ENCODE measurements around the gene UBA52.

DNA sequence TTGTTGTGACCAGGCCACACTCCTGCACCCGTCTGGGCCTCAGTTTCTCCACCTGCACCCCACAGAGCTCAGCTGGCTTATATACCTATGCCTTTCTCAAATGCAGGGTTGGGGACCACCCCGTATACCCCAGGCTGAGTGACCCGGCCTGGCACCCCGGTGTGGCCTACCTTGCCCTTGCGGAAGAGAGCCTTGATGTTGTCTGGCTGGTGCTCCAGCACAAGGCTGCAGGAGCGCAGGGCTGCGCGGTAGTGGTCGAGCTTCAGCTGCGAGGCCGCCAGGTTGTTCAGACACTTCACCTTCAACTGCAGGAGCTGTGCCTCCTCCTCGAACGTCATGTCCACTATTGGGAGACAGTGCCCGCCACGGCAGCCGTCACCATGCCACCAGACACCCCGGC, 34.2 kb upstream of the UBA52 start:
- TF ChIP-seq POLR2AphosphoS5 (IDR thresholded peaks at IDR 0.05; ENCODE audit: low read depth), result no peak
- TF ChIP-seq, protein P1, sequence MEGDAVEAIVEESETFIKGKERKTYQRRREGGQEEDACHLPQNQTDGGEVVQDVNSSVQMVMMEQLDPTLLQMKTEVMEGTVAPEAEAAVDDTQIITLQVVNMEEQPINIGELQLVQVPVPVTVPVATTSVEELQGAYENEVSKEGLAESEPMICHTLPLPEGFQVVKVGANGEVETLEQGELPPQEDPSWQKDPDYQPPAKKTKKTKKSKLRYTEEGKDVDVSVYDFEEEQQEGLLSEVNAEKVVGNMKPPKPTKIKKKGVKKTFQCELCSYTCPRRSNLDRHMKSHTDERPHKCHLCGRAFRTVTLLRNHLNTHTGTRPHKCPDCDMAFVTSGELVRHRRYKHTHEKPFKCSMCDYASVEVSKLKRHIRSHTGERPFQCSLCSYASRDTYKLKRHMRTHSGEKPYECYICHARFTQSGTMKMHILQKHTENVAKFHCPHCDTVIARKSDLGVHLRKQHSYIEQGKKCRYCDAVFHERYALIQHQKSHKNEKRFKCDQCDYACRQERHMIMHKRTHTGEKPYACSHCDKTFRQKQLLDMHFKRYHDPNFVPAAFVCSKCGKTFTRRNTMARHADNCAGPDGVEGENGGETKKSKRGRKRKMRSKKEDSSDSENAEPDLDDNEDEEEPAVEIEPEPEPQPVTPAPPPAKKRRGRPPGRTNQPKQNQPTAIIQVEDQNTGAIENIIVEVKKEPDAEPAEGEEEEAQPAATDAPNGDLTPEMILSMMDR (IDR thresholded peaks at IDR 0.05; ENCODE audit: insufficient read depth, low read length), result no peak

Data from HL-60 (cell line).